ENCODE data around the gene NTPCR. TPM values are rescaled to one million over a fixed set of nuclear protein-coding genes. Genes with fewer than 3 reads are reported as not detected.

The NTPCR gene
- total RNA-seq, 1 experiment from 2014 or later, result 46.8 TPM

GRCh38 chr1:232904131-232904530 lies 46.3 kb upstream of the NTPCR start:
- Histone ChIP-seq H3K36me3 (ENCODE audit: control insufficient read depth, insufficient read depth, low read length) (no peaks in the 10 kb centered on the region), H3K9me3 (ENCODE audit: control insufficient read depth, insufficient read depth, low read depth, low read length) (no peaks in the 10 kb centered on the region), H3K4me3 (ENCODE audit: low read depth in 2 of 2, low read length in 2 of 2) (no peak overlapping the region), H3K27me3 (ENCODE audit: control insufficient read depth, insufficient read depth, low read length) (peaks cover 7% of the 10 kb centered on the region; the same call in 1 of the 2 replicates), H3K27ac (ENCODE audit: low read length) (no peak overlapping the region), H3K4me1 (ENCODE audit: control insufficient read depth, insufficient read depth, low read length) (no peaks in the 10 kb centered on the region)
- POLR2A ChIA-PET, result no interaction called here
- BruUV-seq (replicated peaks), result no TSS peak
- TF ChIP-seq SIN3A (IDR thresholded peaks at IDR 0.05; ENCODE audit: borderline replicate concordance, insufficient read depth, low read depth, low read length) (no peak), CTCF (IDR thresholded peaks at IDR 0.05) (no peak), TCF7L2 (IDR thresholded peaks at IDR 0.05; ENCODE audit: low read depth, low read length) (no peak), POLR2AphosphoS5 (IDR thresholded peaks at IDR 0.05; ENCODE audit: low read depth, low read length) (no peak), REST (IDR thresholded peaks at IDR 0.05; ENCODE audit: insufficient read depth in 1 of 2, low read depth in 2 of 2, low read length in 1 of 2) (no peak)
- CTCF ChIA-PET, result interaction anchor here (0.6 kb wide), 1 partner anchor 25 kb away, joined by 3 read pairs; no protein-coding TSS in a partner anchor
- ATAC-seq (no peak), DNase-seq (ENCODE audit: low read depth, low spot score) (no peak)
- intact Hi-C loops (cut with micrococcal nuclease; ENCODE audit: unreplicated experiment), result no loop called here
- in situ Hi-C loops (cut with HindIII; ENCODE audit: low pct_unique_long_range_greater_than_20kb, low sequenced_read_pairs), result no loop called here

- Histone ChIP-seq H3K4me3 (ENCODE audit: low read depth in 2 of 2, low read length in 2 of 2) (no peak overlapping the region), H3K27ac (ENCODE audit: low read length) (no peak overlapping the region), H3K4me1 (ENCODE audit: control insufficient read depth, insufficient read depth, low read length) (no peaks in the 10 kb centered on the region), H3K36me3 (ENCODE audit: control insufficient read depth, insufficient read depth, low read length) (no peaks in the 10 kb centered on the region), H3K9me3 (ENCODE audit: control insufficient read depth, insufficient read depth, low read depth, low read length) (no peaks in the 10 kb centered on the region), H3K27me3 (ENCODE audit: control insufficient read depth, insufficient read depth, low read length) (peaks cover 7% of the 10 kb centered on the region; the same call in 1 of the 2 replicates)
- TF ChIP-seq CTCF (IDR thresholded peaks at IDR 0.05) (no peak), SIN3A (IDR thresholded peaks at IDR 0.05; ENCODE audit: borderline replicate concordance, insufficient read depth, low read depth, low read length) (no peak), TCF7L2 (IDR thresholded peaks at IDR 0.05; ENCODE audit: low read depth, low read length) (no peak), POLR2AphosphoS5 (IDR thresholded peaks at IDR 0.05; ENCODE audit: low read depth, low read length) (no peak), REST (IDR thresholded peaks at IDR 0.05; ENCODE audit: insufficient read depth in 1 of 2, low read depth in 2 of 2, low read length in 1 of 2) (no peak)
- POLR2A ChIA-PET, result no interaction called here
- ATAC-seq (no peak), DNase-seq (ENCODE audit: low read depth, low spot score) (no peak)
- in situ Hi-C loops (cut with HindIII; ENCODE audit: low pct_unique_long_range_greater_than_20kb, low sequenced_read_pairs), result no loop called here
- no TSS peak for BruUV-seq (replicated peaks)
- CTCF ChIA-PET, result no interaction called here
- intact Hi-C loops (cut with micrococcal nuclease; ENCODE audit: unreplicated experiment), result no loop called here
Measured at GRCh38 chr1:232904566-232904965, 45.8 kb upstream of the NTPCR start.

Data from Panc1 (cell line).